NCI-H526 (cell line): ENCODE results near the gene SYT17.

Source experiments
- DNase-seq, 2 experiments: peaks; one replicate each; lab custom pipeline; 2025; lab: John Stamatoyannopoulos, UW

SYT17 gene

GRCh38 chr16:19301931-19302330, 133.9 kb downstream of the SYT17 start:
- no peak for DNase-seq

- no peak for DNase-seq
These were observed 136.7 kb downstream of the SYT17 start for GRCh38 chr16:19304750-19305149.

- DNase-seq, result no peak
These were observed 137.4 kb downstream of the SYT17 start for GRCh38 chr16:19305443-19305842.

GRCh38 chr16:19307587-19308241, 139.7 kb downstream of the SYT17 start:
- DNase-seq, result no peak

- DNase-seq, result no peak
These were observed 140.4 kb downstream of the SYT17 start for GRCh38 chr16:19308392-19308791.

- DNase-seq, result no peak
These were observed 141.1 kb downstream of the SYT17 start for GRCh38 chr16:19309178-19309577.

GRCh38 chr16:19314718-19315425, 146.8 kb downstream of the SYT17 start:
- DNase-seq, result no peak

- DNase-seq, result no peak
These were observed 147.9 kb downstream of the SYT17 start for GRCh38 chr16:19315889-19316433.

- DNase-seq, result no peak
These were observed 148.8 kb downstream of the SYT17 start for GRCh38 chr16:19316846-19317245.
